Measurements from ENCODE around the gene MSH2. TPM values are rescaled to one million over a fixed set of nuclear protein-coding genes. Genes with fewer than 3 reads are reported as not detected.
A peak's percentile ranks its signal among the peaks of the same experiment; 100 is the strongest.

MSH2 gene
- total RNA-seq, 2 donors from 2014 or later, result 6.7 to 7.9 TPM

GRCh38 chr2:47520825-47521665 is 118.1 kb downstream of the MSH2 start:
- intact Hi-C loops (cut with DNase I), result no loop called here
- DNase-seq (ENCODE audit: low spot score), result peak; percentile 83

- intact Hi-C loops (cut with DNase I), result no loop called here
- no peak for DNase-seq (ENCODE audit: low spot score)
Observed at GRCh38 chr2:47521666-47522285, 118.8 kb downstream of the MSH2 start.

- intact Hi-C loops (cut with DNase I), result no loop called here
- peak; percentile 49 for DNase-seq (ENCODE audit: low spot score)
Observed at GRCh38 chr2:47525167-47525566, 122.2 kb downstream of the MSH2 start.

DNA sequence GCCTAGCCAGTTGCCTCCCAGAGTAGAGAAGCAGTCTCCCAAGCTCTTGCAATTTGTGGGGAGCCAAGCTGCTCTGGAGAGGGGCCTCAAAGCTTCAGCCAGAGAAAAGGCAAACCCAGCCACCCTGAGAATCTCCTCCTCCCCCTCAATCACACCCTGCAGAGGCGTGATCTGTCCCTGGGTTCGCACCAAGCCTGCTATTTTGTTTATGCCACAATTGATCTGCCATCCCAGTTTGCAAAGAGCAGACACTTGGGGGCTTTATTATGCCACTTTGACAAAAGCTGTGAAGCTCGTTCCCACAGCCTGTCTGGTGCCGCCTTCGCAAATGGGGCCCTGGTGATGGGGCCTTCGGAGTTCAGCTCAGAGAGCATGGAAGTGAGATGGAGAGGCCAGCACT is 125.5 kb downstream of the MSH2 start:
- DNase-seq (ENCODE audit: low spot score), result no peak
- intact Hi-C loops (cut with DNase I), result no loop called here

- intact Hi-C loops (cut with DNase I), result no loop called here
Observed at GRCh38 chr2:47528874-47529273, 125.9 kb downstream of the MSH2 start.

DNA sequence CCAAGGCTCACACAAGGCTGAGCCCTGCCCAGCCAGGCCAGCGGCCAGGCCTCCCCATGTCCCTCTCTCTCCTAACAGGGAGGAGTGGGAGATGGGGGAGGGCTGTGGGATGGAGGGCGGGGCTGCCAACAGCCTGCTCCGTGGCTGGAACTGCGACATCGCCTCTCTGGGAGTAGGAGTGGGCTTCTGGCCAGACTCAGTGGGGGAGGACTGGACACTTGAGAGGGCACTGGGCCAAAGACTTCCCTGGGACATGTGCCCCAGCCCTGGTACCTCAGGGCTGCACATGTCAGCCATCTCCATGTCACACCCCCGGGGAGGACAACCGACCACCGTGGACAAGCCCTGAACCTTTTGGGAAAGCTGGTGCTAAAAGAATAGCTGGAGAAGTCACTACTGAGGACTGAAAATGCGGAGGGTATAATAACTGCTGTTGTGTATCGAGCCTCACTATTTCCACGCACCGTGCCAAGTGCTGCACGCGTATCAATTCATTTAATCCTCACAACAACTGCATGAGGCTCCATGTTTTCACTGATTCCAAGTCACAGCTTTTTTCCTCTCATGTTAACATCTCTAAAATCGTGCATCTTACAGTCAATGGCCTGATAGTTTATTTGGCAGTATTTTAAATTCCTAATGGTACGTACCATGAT is 127.3 kb downstream of the MSH2 start:
- intact Hi-C loops (cut with DNase I), result no loop called here

More at GRCh38 chr2:47528874-47529273, 125.9 kb downstream of the MSH2 start:
- no peak for DNase-seq (ENCODE audit: low spot score)

GRCh38 chr2:47531378-47532042 is 128.6 kb downstream of the MSH2 start:
- no peak for DNase-seq (ENCODE audit: low spot score)
- intact Hi-C loops (cut with DNase I), result no loop called here

More for the DNA sequence above, 127.3 kb downstream of the MSH2 start:
- DNase-seq (ENCODE audit: low spot score), result no peak

Small RNA genes within 50 kb of the gene (microRNA-seq; reads per million reads assigned to microRNA genes)
- gene MIR559 (ENCODE audit: borderline microRNAs expressed in 2 of 2), result 0 to 0.32 reads per million in 2 donors

Other genes with a start within 250 kb of the MSH2 start
- gene STPG4, start 247.8 kb upstream of the MSH2 start, total RNA-seq, result under 1 TPM in 1 of 2 donors, not detected in 1; 0.52 TPM
- gene CALM2, start 226.6 kb upstream of the MSH2 start, total RNA-seq, result 100 to 1,000 TPM; 553 to 610 TPM
- gene EPCAM, start 33.8 kb upstream of the MSH2 start, total RNA-seq, result under 1 TPM; 0.19 to 0.74 TPM
- gene KCNK12, start 167.8 kb downstream of the MSH2 start, total RNA-seq, result not detected

Data from posterior vena cava (tissue), 2 donors.